ENCODE results near the gene HHIPL2.

The HHIPL2 gene

GRCh38 chr1:222555992-222556615 lies 8.2 kb upstream of the HHIPL2 start:
- ATAC-seq (ENCODE audit: low read depth) (no peak), DNase-seq (ENCODE audit: low spot score in 2 of 2) (no peak)
- H3K27ac Mint-ChIP-seq = peak overlapping the region; percentile 55
- H3K9me3 Mint-ChIP-seq = no peaks in the 10 kb centered on the region
- no peak overlapping the region for H3K4me3 Mint-ChIP-seq
- peaks cover 10% of the 10 kb centered on the region for H3K36me3 Mint-ChIP-seq
- H3K4me1 Mint-ChIP-seq = no peaks in the 10 kb centered on the region
- H3K27me3 Mint-ChIP-seq = no peaks in the 10 kb centered on the region

GRCh38 chr1:222554177-222554576 lies 6.3 kb upstream of the HHIPL2 start:
- no peak for DNase-seq (ENCODE audit: low spot score in 2 of 2)
- no peaks in the 10 kb centered on the region for H3K4me1 Mint-ChIP-seq
- no peak for ATAC-seq (ENCODE audit: low read depth)
- peaks cover 7% of the 10 kb centered on the region for H3K36me3 Mint-ChIP-seq
- H3K27ac Mint-ChIP-seq = peak overlapping the region; percentile 58
- no peaks in the 10 kb centered on the region for H3K9me3 Mint-ChIP-seq
- no peak overlapping the region for H3K4me3 Mint-ChIP-seq
- H3K27me3 Mint-ChIP-seq = no peaks in the 10 kb centered on the region

- H3K27ac Mint-ChIP-seq = peak overlapping the region; percentile 58
- H3K27me3 Mint-ChIP-seq = no peaks in the 10 kb centered on the region
- peaks cover 6% of the 10 kb centered on the region for H3K36me3 Mint-ChIP-seq
- no peak overlapping the region for H3K4me3 Mint-ChIP-seq
- H3K4me1 Mint-ChIP-seq = no peaks in the 10 kb centered on the region
- H3K9me3 Mint-ChIP-seq = no peaks in the 10 kb centered on the region
- DNase-seq (ENCODE audit: low spot score in 2 of 2) = no peak
- no peak for ATAC-seq (ENCODE audit: low read depth)
These were observed 5.0 kb upstream of the HHIPL2 start for GRCh38 chr1:222552882-222553281.

GRCh38 chr1:222547260-222547614 lies 667 bp downstream of the HHIPL2 start:
- H3K4me1 Mint-ChIP-seq = no peaks in the 10 kb centered on the region
- no peak overlapping the region for H3K4me3 Mint-ChIP-seq
- no peaks in the 10 kb centered on the region for H3K36me3 Mint-ChIP-seq
- DNase-seq (ENCODE audit: low spot score in 2 of 2) (no peak), ATAC-seq (ENCODE audit: low read depth) (no peak)
- H3K9me3 Mint-ChIP-seq = no peaks in the 10 kb centered on the region
- H3K27ac Mint-ChIP-seq = no peak overlapping the region
- H3K27me3 Mint-ChIP-seq = peaks cover 7% of the 10 kb centered on the region

GRCh38 chr1:222546548-222547259 lies 1.2 kb downstream of the HHIPL2 start:
- H3K4me3 Mint-ChIP-seq = no peak overlapping the region
- H3K9me3 Mint-ChIP-seq = no peaks in the 10 kb centered on the region
- ATAC-seq (ENCODE audit: low read depth) (no peak), DNase-seq (ENCODE audit: low spot score in 2 of 2) (no peak)
- no peaks in the 10 kb centered on the region for H3K4me1 Mint-ChIP-seq
- no peak overlapping the region for H3K27ac Mint-ChIP-seq
- peaks cover 7% of the 10 kb centered on the region for H3K27me3 Mint-ChIP-seq
- H3K36me3 Mint-ChIP-seq = no peaks in the 10 kb centered on the region

- H3K36me3 Mint-ChIP-seq = no peaks in the 10 kb centered on the region
- ATAC-seq (ENCODE audit: low read depth) (no peak), DNase-seq (ENCODE audit: low spot score in 2 of 2) (no peak)
- no peak overlapping the region for H3K4me3 Mint-ChIP-seq
- no peaks in the 10 kb centered on the region for H3K4me1 Mint-ChIP-seq
- H3K27me3 Mint-ChIP-seq = peaks cover 7% of the 10 kb centered on the region
- no peaks in the 10 kb centered on the region for H3K9me3 Mint-ChIP-seq
- no peak overlapping the region for H3K27ac Mint-ChIP-seq
These were observed 1.8 kb downstream of the HHIPL2 start for GRCh38 chr1:222546091-222546490.

GRCh38 chr1:222543817-222544216 lies 4.1 kb downstream of the HHIPL2 start:
- Mint-ChIP-seq H3K27ac (no peak overlapping the region), H3K9me3 (no peaks in the 10 kb centered on the region), H3K36me3 (no peaks in the 10 kb centered on the region), H3K4me1 (no peaks in the 10 kb centered on the region), H3K27me3 (peaks cover 7% of the 10 kb centered on the region), H3K4me3 (no peak overlapping the region)
- DNase-seq (ENCODE audit: low spot score in 2 of 2) (no peak), ATAC-seq (ENCODE audit: low read depth) (no peak)

GRCh38 chr1:222540598-222540995 lies 7.3 kb downstream of the HHIPL2 start:
- peaks cover 7% of the 10 kb centered on the region for H3K27me3 Mint-ChIP-seq
- H3K36me3 Mint-ChIP-seq = no peaks in the 10 kb centered on the region
- H3K4me1 Mint-ChIP-seq = no peaks in the 10 kb centered on the region
- ATAC-seq (ENCODE audit: low read depth) (no peak), DNase-seq (ENCODE audit: low spot score in 2 of 2) (no peak)
- no peak overlapping the region for H3K27ac Mint-ChIP-seq
- no peaks in the 10 kb centered on the region for H3K9me3 Mint-ChIP-seq
- H3K4me3 Mint-ChIP-seq = no peak overlapping the region

- H3K4me1 Mint-ChIP-seq = no peaks in the 10 kb centered on the region
- H3K4me3 Mint-ChIP-seq = no peak overlapping the region
- H3K27ac Mint-ChIP-seq = no peak overlapping the region
- H3K27me3 Mint-ChIP-seq = peaks cover 5% of the 10 kb centered on the region
- H3K9me3 Mint-ChIP-seq = no peaks in the 10 kb centered on the region
- DNase-seq (ENCODE audit: low spot score in 2 of 2) (no peak), ATAC-seq (ENCODE audit: low read depth) (no peak)
- no peaks in the 10 kb centered on the region for H3K36me3 Mint-ChIP-seq
These were observed 7.8 kb downstream of the HHIPL2 start for GRCh38 chr1:222539951-222540597.

- Mint-ChIP-seq H3K4me1 (no peaks in the 10 kb centered on the region), H3K36me3 (no peaks in the 10 kb centered on the region), H3K4me3 (no peak overlapping the region), H3K27me3 (no peaks in the 10 kb centered on the region), H3K9me3 (no peaks in the 10 kb centered on the region), H3K27ac (no peak overlapping the region)
- DNase-seq (ENCODE audit: low spot score in 2 of 2) = no peak
- ATAC-seq (ENCODE audit: low read depth) = no peak
These were observed 12.4 kb downstream of the HHIPL2 start for GRCh38 chr1:222535455-222535854.

- H3K27me3 Mint-ChIP-seq = peaks cover 3% of the 10 kb centered on the region
- DNase-seq (ENCODE audit: low spot score in 2 of 2) (no peak), ATAC-seq (ENCODE audit: low read depth) (no peak)
These were observed 17.1 kb downstream of the HHIPL2 start for GRCh38 chr1:222530852-222531251.

GRCh38 chr1:222529916-222530315 lies 18.0 kb downstream of the HHIPL2 start:
- H3K27me3 Mint-ChIP-seq = peaks cover 4% of the 10 kb centered on the region
- no peak for ATAC-seq (ENCODE audit: low read depth)
- H3K36me3 Mint-ChIP-seq = peaks cover 7% of the 10 kb centered on the region
- DNase-seq (ENCODE audit: low spot score in 2 of 2) = no peak
- no peak overlapping the region for H3K27ac Mint-ChIP-seq
- H3K4me3 Mint-ChIP-seq = no peak overlapping the region
- peaks cover 3% of the 10 kb centered on the region for H3K9me3 Mint-ChIP-seq
- no peaks in the 10 kb centered on the region for H3K4me1 Mint-ChIP-seq

More at GRCh38 chr1:222530852-222531251, 17.1 kb downstream of the HHIPL2 start:
- no peak overlapping the region for H3K4me3 Mint-ChIP-seq
- peaks cover 3% of the 10 kb centered on the region for H3K9me3 Mint-ChIP-seq
- H3K4me1 Mint-ChIP-seq = no peaks in the 10 kb centered on the region
- peaks cover 7% of the 10 kb centered on the region for H3K36me3 Mint-ChIP-seq
- H3K27ac Mint-ChIP-seq = no peak overlapping the region

GRCh38 chr1:222529181-222529580 lies 18.7 kb downstream of the HHIPL2 start:
- Mint-ChIP-seq H3K27me3 (peaks cover 4% of the 10 kb centered on the region), H3K4me3 (no peak overlapping the region), H3K27ac (no peak overlapping the region), H3K4me1 (no peaks in the 10 kb centered on the region), H3K36me3 (peaks cover 7% of the 10 kb centered on the region), H3K9me3 (peaks cover 3% of the 10 kb centered on the region)
- ATAC-seq (ENCODE audit: low read depth) = no peak
- no peak for DNase-seq (ENCODE audit: low spot score in 2 of 2)

- Mint-ChIP-seq H3K27ac (no peak overlapping the region), H3K9me3 (peaks cover 3% of the 10 kb centered on the region), H3K36me3 (peaks cover 7% of the 10 kb centered on the region), H3K27me3 (peaks cover 4% of the 10 kb centered on the region), H3K4me1 (no peaks in the 10 kb centered on the region), H3K4me3 (no peak overlapping the region)
- ATAC-seq (ENCODE audit: low read depth) (no peak), DNase-seq (ENCODE audit: low spot score in 2 of 2) (no peak)
These were observed 22.0 kb downstream of the HHIPL2 start for GRCh38 chr1:222525951-222526350.

All from memory B cell (primary cell).